A673 (cell line): ENCODE results near the gene NDUFB6. TPM values are rescaled to one million over a fixed set of nuclear protein-coding genes. Genes with fewer than 3 reads are reported as not detected.

ENCODE experiments used
- BruUV-seq: library from RNA; stranded (reverse); fragments of 400-500 nt; replicated peaks from 2 replicates; lab custom pipeline; 2021; lab: Mats Ljungman, UMichigan
- CTCF ChIA-PET: fragments of 300-600 bp; sonication (Branson Sonifier 250); formaldehyde crosslinking; loops from one replicate; lab custom pipeline; 2022; ENCODE audit warnings: antibody characterized with exemption; lab: Charles Lee
- POLR2A ChIA-PET: fragments of 300-600 bp; sonication (Branson Sonifier 250); formaldehyde crosslinking; loops from one replicate; lab custom pipeline; 2022; ENCODE audit warnings: antibody characterized with exemption; ENCODE audit not compliant: low non-redundant PET; lab: Charles Lee
- DNase-seq: peaks from one replicate; pipeline ENCODE4 v3.0.0-alpha.2; 2015; ENCODE audit warnings: low spot score
- H3K27ac ChIP-seq: fragments of 200-600 bp; sonication (generic); 2 replicates; pipeline ENCODE4 v1.5.1; 2016; ENCODE audit warnings: mixed run types, low read depth, mild to moderate bottlenecking, mixed read lengths, antibody characterized with exemption, low read length; ENCODE audit not compliant: poor library complexity, severe bottlenecking
- H3K27me3 ChIP-seq: fragments of 200-600 bp; sonication (generic); replicated peaks from 2 replicates; pipeline ENCODE4 v1.6.1; 2017; ENCODE audit warnings: mixed run types, low read depth, mild to moderate bottlenecking, mixed read lengths, antibody characterized with exemption, low read length; ENCODE audit not compliant: insufficient read depth, poor library complexity
- H3K36me3 ChIP-seq: fragments of 200-600 bp; sonication (generic); 2 replicates; pipeline ENCODE4 v1.6.1; 2016; ENCODE audit warnings: mixed run types, mild to moderate bottlenecking, mixed read lengths, antibody characterized with exemption, low read length; ENCODE audit not compliant: insufficient read depth, poor library complexity, severe bottlenecking
- H3K4me1 ChIP-seq: fragments of 200-600 bp; sonication (generic); 2 replicates; pipeline ENCODE4 v1.6.1; 2017; ENCODE audit warnings: mixed run types, mild to moderate bottlenecking, mixed read lengths, antibody characterized with exemption, low read length; ENCODE audit not compliant: insufficient read depth, poor library complexity, severe bottlenecking
- H3K4me3 ChIP-seq: fragments of 200-600 bp; sonication (generic); 2 replicates; pipeline ENCODE4 v1.5.1; 2016; ENCODE audit warnings: low read depth, mixed run types, mild to moderate bottlenecking, mixed read lengths, low read length; ENCODE audit not compliant: poor library complexity, severe bottlenecking
- H3K9me3 ChIP-seq: fragments of 200-600 bp; sonication (generic); 2 replicates; pipeline ENCODE4 v1.6.1; 2016; ENCODE audit warnings: mixed run types, low read depth, mild to moderate bottlenecking, mixed read lengths, antibody characterized with exemption, low read length; ENCODE audit not compliant: poor library complexity, severe bottlenecking
- EZH2 ChIP-seq: fragments of 200-600 bp; sonication (generic); IDR thresholded peaks from 2 replicates; pipeline ENCODE4 v1.6.1; 2017; ENCODE audit warnings: borderline replicate concordance, low read depth, mild to moderate bottlenecking, mixed read lengths, antibody characterized with exemption, low read length; ENCODE audit not compliant: poor library complexity, severe bottlenecking
- intact Hi-C: fragments of 100-400 bp; cut with micrococcal nuclease; formaldehyde crosslinking; loops from one replicate; pipeline ENCODE4 v1.10.0; 2022; ENCODE audit not compliant: unreplicated experiment
- total RNA-seq: library from RNA; stranded (reverse); gene quantifications from 2 replicates; pipeline ENCODE4 v1.2.3, GENCODE V29; 2021
- TF ChIP-seq, protein P1 (sequence below): fragments of 300-800, 200-600 bp; sonication (generic); conservative IDR thresholded peaks from 2 replicates; pipeline ENCODE4 v1.5.1; 2017; ENCODE audit warnings: low read depth, mild to moderate bottlenecking, antibody characterized with exemption, low read length, moderate library complexity, mixed read lengths

Gene NDUFB6
- total RNA-seq, 1 experiment from 2014 or later, result 82.6 TPM

DNA sequence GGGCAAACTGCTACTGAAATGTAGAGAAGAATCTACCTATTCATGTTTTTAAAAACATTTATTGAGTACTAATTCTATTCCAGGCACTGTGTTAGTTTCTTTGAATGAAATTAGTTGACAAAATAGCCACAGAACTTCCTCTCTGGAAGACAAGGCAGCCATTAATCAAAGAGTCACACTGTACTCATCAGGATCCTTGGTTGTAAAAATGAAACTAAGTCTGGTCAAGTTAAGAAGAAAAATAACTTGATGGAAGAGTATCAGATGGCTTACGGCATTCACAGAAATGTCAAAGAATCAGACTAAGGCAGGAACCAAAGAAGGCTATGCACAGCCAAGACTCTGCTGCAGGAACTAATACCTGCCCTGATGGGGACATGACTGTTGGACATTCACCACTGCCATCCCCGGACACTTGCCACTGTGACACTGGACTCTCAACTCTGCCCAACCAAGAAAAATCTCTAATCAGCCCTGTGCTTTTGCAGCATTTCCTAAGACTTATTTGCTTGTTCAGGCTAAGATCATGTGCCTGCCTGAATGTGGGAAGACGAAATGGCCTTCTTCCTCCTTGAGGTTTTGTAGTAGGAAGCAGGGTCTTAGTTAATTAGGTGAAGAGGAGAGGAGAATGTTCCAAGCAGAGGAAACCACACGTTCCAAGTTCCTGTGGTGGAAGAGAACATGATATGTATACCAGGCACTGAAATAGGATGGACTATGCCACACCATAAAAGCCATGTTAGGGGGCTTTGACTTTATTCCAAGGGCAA is 23.3 kb upstream of the NDUFB6 start:
- POLR2A ChIA-PET, result no interaction called here
- no TSS peak for BruUV-seq
- no peaks in the 10 kb centered on the region for H3K36me3 ChIP-seq
- no peak overlapping the region for H3K27ac ChIP-seq
- DNase-seq, result no peak
- CTCF ChIA-PET, result no interaction called here
- H3K4me1 ChIP-seq, result no peaks in the 10 kb centered on the region
- H3K27me3 ChIP-seq, result peaks cover 7% of the 10 kb centered on the region
- no peaks in the 10 kb centered on the region for H3K9me3 ChIP-seq
- intact Hi-C loops, result no loop called here
- TF ChIP-seq, protein P1, sequence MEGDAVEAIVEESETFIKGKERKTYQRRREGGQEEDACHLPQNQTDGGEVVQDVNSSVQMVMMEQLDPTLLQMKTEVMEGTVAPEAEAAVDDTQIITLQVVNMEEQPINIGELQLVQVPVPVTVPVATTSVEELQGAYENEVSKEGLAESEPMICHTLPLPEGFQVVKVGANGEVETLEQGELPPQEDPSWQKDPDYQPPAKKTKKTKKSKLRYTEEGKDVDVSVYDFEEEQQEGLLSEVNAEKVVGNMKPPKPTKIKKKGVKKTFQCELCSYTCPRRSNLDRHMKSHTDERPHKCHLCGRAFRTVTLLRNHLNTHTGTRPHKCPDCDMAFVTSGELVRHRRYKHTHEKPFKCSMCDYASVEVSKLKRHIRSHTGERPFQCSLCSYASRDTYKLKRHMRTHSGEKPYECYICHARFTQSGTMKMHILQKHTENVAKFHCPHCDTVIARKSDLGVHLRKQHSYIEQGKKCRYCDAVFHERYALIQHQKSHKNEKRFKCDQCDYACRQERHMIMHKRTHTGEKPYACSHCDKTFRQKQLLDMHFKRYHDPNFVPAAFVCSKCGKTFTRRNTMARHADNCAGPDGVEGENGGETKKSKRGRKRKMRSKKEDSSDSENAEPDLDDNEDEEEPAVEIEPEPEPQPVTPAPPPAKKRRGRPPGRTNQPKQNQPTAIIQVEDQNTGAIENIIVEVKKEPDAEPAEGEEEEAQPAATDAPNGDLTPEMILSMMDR, result no peak
- no peak for TF ChIP-seq EZH2
- H3K4me3 ChIP-seq, result no peak overlapping the region

GRCh38 chr9:32590898-32591297 is 17.9 kb upstream of the NDUFB6 start:
- POLR2A ChIA-PET, result no interaction called here
- H3K4me3 ChIP-seq, result no peak overlapping the region
- no peaks in the 10 kb centered on the region for H3K9me3 ChIP-seq
- CTCF ChIA-PET, result interaction anchor here (2.9 kb wide), 1 partner anchor 377 kb away, joined by 26 read pairs; no protein-coding TSS in a partner anchor
- no peaks in the 10 kb centered on the region for H3K27me3 ChIP-seq
- no peak for DNase-seq
- H3K4me1 ChIP-seq, result no peaks in the 10 kb centered on the region
- intact Hi-C loops, result loop anchor here (5.0 kb wide), 1 partner anchor 311 kb away; no protein-coding TSS in a partner anchor
- no peak for TF ChIP-seq EZH2
- TF ChIP-seq, protein P1, result no peak
- H3K36me3 ChIP-seq, result no peaks in the 10 kb centered on the region
- no peak overlapping the region for H3K27ac ChIP-seq
- BruUV-seq, result no TSS peak

- POLR2A ChIA-PET, result no interaction called here
- no peaks in the 10 kb centered on the region for H3K4me1 ChIP-seq
- H3K36me3 ChIP-seq, result no peaks in the 10 kb centered on the region
- H3K27ac ChIP-seq, result no peak overlapping the region
- TF ChIP-seq, protein P1, result no peak
- TF ChIP-seq EZH2, result no peak
- BruUV-seq, result no TSS peak
- no peak overlapping the region for H3K4me3 ChIP-seq
- CTCF ChIA-PET, result interaction anchor here (2.9 kb wide), 1 partner anchor 378 kb away, joined by 26 read pairs; no protein-coding TSS in a partner anchor
- no peaks in the 10 kb centered on the region for H3K27me3 ChIP-seq
- no peak for DNase-seq
- H3K9me3 ChIP-seq, result no peaks in the 10 kb centered on the region
- intact Hi-C loops, result loop anchor here (5.0 kb wide), 1 partner anchor 312 kb away; no protein-coding TSS in a partner anchor
Measured at GRCh38 chr9:32590476-32590875, 17.5 kb upstream of the NDUFB6 start.
